Suppressor macrophage treated with lipopolysaccharide for 1 hour (primary cell): ENCODE data around the gene RBM10.

Experiments used
- DNase-seq, 3 donors: peaks; one replicate each; pipeline ENCODE4 v3.0.0-alpha.2; 2020 to 2022

The RBM10 gene

DNA sequence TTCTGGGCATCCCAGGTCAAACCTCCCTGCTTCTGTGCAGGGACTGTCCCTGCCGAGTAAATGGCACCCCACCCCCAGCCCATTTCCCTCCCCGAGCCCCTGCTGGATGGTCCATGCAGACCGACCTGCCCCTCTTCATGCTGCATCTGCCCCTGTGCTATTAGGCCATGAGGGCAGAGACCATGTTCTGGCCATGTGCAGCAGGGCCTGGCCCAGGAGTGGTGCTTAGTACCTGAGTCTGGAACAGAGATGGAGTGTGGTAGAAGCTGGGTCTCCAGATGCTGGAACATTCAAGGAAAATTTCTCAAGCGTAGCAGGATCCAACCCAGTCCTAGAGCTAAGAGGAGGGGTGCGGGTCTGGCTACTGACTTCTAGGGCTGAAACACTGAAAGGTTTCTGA is 33.3 kb downstream of the RBM10 start:
- DNase-seq: no peak

DNA sequence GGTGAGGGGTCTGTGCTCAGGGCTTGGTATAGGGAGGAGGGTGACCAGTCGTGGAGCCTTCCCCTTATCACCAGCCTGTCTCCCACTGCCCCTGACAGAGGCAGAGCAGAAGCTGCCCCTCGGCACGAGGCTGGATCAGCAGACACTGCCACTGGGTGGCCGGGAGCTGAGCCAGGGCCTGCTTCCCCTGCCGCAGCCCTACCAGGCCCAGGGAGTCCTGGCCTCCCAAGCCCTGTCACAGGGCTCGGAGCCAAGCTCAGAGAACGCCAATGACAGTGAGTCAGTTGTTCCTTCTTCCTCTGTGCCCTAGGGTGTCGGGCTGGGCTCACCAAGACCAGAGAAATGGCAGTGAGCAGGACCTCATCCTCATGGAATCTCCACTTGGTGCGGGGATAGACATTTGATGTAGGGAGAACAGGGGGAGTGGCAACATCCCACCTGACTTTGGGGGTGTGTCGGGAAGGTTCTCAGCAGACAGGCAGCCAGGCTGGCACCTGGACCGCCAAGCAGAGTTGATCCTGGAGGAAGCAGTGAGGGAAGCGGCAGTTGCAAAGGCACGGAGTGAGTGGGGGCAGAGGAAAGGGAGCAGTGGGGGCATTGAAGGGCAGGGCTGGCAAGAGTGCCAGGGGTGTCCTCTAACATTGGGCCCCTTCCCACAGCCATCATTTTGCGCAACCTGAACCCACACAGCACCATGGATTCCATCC is 34.4 kb downstream of the RBM10 start:
- DNase-seq: no peak

DNA sequence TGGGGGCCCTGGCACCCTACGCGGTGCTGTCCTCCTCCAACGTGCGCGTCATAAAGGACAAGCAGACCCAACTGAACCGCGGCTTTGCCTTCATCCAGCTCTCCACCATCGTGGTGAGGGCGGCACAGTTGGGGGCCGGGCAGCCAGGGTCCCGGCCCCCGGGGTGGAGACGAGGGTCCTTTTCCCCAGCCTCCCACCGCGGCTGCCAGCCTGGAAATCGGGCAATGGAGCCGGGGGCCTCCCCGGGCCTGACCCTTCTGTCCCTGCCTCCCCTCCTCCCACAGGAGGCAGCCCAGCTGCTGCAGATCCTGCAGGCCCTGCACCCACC is 34.9 kb downstream of the RBM10 start:
- DNase-seq: no peak

DNA sequence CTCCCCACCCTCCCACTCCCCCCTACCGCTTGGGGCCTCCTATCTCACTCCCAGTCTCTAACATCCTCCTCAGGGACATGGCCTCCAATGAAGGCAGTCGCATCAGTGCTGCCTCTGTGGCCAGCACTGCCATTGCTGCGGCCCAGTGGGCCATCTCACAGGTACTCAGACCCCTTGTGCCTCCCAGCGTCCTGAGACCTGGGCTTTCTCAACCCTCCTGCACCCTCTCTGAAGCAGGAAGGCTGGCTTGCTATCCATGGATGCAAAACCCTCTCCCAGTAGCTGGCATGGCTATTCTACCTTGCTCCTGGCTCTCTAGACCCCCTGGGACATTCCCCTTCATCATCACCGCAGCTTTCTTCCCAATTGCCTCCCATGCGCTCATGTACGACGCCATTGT is 35.3 kb downstream of the RBM10 start:
- no peak for DNase-seq

DNA sequence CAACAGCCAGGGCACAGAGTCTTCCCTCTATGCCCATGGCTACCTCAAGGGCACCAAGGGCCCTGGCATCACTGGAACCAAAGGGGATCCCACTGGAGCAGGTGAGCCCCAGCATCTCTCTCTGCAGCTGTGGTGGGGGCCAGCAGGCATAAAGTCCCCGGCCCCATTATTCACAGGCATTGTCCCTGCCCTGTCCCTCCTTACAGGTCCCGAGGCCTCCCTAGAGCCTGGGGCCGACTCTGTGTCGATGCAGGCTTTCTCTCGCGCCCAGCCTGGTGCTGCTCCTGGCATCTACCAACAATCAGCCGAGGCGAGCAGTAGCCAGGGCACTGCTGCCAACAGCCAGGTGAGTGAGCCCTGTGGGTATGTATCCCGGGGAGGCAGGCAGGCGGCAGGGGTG is 36.3 kb downstream of the RBM10 start:
- no peak for DNase-seq

DNA sequence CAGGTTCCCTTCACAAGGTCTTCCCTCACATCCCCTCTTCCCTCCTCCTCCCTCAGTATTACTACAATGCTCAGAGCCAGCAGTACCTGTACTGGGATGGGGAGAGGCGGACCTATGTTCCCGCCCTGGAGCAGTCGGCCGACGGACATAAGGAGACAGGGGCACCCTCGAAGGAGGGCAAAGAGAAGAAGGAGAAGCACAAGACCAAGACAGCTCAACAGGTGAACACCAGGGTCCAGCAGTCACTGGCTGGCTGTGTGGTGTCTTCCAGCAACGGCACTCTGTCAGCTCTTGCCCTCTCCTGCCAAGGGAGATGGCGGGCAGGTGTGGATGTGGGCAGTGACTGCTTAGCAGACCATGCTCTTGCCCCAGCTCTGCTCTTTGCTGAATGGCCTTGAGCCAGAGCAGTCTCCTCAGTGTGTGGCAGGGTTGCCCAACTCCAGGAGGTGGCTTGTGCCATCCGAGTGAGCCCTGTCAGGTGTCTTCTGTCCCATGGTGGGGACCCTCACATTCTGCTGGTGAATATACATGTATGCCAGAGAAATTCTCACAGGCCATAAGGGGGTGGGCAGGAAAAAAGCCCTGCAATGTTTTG is 37.2 kb downstream of the RBM10 start:
- DNase-seq: no peak

DNA sequence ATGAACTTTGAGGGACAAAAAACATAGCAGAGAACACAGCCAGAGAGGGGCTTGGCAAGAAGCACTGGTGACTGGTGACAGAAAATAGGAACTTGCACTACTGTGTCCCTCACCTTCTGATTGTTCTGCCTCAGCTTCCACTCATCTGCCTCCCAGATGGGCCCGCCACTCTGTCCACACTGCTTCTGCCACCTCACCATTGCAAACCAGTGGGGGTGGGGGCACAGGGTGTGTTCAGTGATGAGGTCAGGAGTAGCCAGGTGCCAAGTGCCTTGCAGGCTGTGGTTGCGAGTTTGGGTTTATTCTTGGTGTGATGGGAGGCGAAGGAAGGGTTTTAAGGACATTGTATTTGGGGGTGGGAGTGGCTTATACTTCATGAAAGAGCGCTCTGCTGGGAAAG is 39.5 kb downstream of the RBM10 start:
- no peak for DNase-seq

DNA sequence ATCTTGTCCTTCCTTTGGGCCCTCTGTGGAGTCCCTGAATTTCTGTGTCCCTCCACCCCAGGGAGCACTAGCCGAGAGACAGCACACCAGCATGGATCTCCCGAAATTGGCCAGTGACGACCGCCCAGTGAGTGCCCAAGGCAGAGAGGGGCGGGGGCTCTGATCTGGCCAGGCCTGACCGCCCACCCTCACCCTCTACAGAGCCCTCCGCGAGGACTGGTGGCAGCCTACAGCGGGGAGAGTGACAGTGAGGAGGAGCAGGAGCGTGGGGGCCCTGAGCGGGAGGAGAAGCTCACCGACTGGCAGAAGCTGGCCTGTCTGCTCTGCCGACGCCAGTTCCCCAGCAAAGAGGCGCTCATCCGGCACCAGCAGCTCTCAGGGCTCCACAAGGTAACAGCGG is 40.2 kb downstream of the RBM10 start:
- DNase-seq: no peak

DNA sequence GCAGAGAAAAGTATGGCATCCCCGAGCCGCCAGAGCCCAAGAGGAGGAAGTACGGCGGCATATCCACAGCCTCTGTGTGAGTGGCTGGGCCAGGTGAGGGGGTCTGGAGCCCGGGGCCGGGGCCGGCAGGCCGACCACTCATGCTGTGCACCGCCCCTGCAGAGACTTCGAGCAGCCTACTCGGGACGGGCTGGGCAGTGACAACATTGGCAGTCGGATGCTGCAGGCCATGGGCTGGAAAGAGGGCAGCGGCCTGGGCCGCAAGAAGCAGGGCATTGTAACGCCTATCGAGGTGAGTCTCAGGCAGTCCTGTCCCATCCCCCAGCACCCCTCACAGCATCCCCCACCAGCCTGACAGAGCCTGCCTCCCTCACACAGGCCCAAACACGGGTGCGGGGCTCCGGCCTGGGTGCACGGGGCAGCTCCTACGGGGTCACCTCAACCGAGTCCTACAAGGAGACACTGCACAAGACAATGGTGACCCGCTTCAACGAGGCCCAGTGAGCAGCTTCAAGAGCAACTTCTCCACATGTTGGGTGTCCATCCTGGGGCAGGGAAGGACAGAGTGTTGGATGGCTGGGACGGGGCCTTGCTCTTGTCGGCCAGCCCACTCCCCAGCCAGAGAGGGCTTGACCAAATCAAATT is 41.2 kb downstream of the RBM10 start:
- DNase-seq: no peak

DNA sequence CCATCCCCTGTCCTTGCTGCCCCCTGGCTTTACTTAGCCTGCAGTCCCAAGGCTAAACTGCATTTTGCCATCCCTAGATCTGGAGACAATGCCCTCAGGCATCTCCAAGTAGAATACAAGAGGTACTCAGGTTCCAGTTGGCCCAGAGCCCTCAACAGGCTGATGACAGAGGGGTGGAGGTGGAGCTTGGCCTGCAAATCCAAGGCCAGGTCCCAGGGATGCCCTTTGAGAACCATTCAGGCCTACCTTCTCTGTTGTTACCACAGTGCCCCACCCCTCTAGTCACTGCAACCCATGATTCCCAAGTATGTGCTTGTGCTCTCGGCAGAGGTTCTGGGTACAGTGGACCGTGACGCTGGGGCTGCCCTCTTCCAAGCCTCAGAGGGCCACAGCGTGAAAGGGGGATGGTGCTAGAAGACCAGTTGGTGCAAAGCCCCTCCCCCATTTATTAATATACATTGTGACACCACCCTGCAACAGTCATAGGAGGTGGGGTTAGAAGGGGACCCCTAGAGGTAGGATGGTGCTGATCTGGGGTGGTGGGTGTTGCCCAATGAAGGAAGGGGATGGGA is 42.2 kb downstream of the RBM10 start:
- no peak for DNase-seq

DNA sequence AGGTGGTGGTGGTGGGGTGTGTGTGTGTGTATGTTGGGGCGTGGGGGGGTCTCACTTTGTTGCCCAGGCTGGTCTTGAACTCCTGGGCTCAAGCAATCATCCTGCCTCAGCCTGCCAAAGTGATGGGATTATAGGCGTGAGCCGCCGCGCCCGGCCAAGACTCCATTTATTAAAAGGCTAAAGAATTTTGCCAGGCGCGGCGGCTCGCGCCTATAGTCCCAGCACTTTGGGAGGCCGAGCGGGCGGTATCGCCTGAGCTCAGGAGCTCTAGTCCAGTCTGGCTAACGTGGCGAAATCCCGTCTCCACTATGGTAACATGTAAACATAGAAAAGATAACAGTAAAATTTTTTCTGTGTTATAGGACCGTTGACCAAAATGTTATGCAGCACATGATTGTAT is 44.9 kb downstream of the RBM10 start:
- DNase-seq: no peak

DNA sequence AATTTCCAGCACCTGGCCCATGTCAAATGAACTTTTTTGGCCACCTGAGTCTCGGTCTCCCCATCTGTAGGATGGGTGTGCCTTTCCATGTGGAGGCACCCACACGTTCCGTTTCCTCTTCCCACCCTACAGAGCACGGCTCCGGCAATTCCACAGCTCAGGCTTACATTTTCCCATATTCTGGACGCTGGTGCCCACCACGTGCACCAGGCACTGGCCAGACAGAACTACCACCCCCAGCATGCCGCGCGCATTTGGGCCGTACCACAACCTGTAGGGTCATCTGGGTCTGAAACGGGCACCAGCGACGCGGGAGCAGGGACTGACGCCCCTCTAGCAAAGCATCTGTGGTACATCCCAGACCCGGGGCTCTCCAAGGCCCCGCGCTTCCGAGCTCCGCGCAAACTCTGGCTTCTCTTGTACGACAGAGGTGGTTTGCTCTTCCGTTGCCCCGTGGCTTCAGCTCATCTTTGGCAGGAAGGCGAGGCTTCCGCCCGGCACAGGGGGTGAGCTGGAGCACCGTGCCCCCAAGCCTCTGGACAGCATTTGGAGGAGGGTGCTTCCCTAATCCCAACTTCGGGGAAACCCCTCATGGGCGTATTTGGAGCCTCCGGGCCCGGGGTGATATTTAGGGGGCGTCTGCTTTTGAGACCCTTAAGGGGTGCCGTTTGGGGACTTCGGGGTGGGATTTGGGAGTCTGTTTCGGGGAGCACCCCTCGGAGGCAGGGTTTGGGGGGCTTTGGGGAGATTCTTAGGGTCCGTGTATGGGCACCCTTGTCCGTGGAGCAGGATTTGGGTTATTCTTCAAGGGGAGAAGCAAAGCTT is 45.6 kb downstream of the RBM10 start:
- peak; percentile 82 to 86 (median 83) for DNase-seq

DNA sequence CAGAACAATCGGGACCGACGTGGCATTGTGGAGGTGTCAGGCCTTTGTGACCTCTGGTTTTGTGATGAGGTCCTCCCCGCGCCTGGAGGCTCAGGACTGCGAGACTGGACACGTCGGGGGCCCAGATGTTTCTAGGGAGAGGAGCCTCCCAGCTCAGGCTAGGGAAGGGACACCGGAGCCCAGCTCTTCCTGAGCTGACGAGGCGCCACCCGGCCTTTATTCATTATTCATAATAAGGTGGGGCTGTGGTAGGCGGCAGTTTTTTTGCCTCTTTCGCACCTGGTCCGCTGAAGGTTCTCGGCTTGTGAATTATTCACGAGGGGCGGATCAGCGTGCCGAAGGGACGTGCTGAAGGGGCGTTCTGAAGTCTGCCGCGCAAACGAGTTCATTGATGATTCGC is 46.3 kb downstream of the RBM10 start:
- peak; percentile 10 to 19 (median 18) for DNase-seq

DNA sequence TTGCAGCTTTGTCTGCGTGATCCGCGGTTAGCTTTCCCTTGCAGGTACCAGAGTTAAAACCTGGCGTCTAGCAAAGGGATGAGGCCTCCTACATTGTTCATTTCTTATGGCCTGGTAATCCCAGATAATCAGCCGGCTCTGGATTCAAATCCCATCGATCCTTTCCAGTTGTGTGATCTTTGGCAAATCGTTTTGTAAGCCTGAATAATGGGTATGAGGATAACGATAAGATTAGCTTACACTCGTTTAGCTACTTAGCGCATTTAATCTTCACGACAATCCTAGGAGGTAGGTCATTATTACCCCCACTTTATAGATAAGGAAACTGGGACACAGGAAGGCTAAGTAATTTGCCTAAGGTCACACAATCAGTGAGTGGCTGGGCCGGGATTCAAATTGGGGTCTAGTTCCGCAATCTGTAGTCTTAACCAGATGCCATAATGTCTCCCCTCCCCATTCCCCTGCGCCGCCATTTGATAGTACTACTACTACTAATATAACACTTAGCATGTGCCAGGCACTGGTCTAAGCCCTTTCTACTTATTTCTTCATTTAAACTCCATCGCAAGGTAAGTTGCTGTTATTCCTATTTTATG is 46.9 kb downstream of the RBM10 start:
- no peak for DNase-seq

DNA sequence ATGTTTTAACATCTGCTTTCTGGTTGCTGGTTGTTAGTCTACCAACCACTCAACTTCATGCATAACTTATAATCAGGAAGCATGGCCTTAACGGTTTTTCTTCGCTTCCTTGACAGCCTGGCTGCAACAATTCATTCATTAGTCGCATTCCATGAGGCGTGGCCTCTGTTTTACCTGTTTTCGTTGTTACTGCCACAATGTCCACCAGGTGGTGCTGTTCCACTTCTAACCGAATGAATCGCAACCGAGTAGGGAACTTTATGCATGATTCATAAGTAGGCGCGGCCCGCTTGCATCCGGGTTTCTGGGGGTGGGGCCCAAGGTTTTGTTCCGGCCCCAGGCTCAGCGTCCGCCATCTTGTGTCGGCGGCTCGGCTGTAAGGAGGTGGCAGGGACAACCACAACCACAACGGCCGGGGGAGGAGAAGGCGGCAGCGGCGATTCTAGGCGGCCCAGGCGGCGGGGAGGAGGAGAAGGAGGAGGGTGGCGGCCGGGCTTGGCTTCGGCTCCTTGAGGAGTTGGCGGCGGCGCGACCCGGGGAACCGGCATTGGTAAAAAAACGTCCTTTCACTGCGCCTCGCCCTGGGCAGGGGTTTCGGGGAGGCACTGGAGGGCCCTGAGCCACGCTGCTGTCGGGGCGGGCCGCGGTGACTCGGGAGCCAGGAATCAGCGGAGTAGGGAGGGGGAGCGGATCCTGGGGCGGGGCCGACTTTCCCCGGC is 48.6 kb downstream of the RBM10 start, which contains the start of gene UBA1:
Gene UBA1 (plus strand): TSS at position 355 of the 719 bp plus-strand sequence. CDS start 4,974 bp downstream, outside the sequence.
- peak; percentile 94 to 96 (median 95) for DNase-seq

DNA sequence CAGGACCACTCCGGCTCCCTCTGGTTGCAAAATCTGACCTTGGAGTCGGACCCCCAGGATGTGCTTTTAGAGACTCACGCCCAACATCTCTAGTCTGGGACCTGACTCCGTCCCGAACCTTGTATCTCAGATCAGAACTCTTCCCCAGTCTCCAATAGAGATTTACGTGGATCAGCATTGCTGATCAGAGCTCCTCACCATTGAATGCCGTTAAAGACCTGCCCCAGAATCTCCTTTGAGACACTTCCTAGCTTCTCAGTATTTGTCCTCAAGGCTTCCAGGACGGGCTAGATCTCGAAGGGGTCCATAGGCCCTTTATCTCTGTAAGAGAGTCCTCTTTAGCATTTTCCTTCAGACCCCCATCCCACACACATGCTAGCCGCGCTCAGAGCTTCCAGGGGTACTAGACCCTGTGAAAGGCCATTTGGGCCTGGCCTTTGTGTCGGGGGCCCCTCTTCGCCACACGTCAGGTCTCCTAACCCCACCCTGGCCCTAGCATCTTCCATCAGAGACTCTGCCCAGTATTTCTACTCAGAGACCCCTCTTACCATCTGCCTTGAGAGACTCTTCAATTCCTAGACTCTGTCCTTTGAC is 49.3 kb downstream of the RBM10 start:
- DNase-seq: no peak

DNA sequence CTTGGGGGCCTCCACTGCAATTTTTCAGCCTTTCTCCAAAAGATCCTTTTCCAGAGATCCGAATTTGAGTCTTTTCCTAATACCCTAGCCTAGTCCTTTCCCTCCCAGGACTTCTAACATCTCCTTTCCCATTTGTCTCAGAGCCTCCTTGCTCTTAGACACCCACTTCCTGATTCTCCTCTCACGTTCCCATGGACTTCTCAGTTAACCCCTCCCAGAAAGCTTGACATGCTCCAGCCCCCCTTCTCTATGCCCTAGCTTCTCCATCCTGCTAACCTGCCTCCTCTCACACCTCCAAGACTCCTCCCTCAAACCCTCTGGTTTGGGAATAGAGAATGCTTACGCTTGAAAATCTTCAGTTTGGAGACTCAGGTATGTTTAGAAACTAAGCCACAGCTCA is 51.1 kb downstream of the RBM10 start:
- DNase-seq: peak in 1 of 3 donors; percentile 7

DNA sequence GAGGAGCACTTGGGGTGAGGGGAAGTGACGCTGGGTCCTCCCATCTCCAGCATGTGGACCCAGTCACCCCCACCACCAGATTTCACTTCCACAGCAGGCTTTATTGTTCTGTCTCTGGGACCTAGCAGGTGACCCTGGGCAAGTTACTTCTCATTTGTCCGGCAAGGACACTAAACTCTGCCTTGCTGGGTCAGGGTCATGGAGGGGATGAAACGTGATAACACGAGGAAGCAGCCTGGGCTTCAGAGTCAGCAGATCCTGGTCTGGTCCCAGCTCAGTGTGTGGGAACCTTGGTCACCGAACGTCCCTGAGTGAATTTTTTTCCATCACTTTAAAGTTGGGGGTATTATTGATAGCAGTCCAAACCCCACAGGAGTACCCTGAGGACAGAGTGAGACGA is 52.5 kb downstream of the RBM10 start:
- DNase-seq: no peak

DNA sequence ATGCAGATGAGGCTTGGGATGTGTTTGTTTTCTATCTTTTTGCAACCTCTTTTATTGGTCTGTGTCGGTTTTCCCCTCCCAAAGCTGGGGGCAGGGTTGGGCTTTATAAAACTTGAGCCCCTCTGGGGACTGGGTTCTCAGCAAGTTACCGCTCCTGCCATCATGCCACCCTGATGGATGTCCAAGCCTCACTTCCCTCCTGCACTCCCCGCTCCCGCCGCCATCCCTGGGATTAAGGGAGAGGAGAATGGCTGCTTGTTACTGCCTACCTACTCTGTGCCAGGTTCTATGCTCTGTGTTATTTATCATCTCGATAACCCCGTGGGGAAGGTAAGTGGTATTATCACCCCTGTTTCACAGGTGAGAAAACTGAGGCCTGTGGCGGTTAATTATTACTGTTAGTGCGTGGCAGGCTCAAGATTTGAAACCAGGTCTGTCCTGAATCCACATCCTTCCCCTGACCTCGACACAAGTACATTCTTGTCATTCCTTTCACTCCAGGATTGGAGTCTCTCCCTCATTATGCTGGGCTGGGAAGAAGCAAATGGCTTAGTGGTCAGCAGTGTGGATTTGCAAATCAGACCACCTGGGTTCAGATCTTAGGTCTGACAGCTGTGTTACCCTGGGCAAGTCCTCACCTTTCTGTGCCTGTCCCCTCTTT is 53.1 kb downstream of the RBM10 start:
- DNase-seq: no peak

DNA sequence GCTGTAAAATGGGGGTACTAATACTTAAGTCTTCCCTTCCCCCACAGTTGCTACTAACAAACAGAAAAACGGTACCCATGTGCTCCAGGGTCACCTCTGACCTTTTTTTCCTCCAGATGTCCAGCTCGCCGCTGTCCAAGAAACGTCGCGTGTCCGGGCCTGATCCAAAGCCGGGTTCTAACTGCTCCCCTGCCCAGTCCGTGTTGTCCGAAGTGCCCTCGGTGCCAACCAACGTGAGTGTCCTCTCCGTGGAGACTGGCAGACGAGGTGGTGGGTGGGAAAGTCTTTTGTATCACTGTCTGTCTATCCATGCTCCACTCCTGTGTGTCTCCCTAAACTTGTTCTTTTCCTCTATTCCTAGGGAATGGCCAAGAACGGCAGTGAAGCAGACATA is 53.7 kb downstream of the RBM10 start:
- no peak for DNase-seq

DNA sequence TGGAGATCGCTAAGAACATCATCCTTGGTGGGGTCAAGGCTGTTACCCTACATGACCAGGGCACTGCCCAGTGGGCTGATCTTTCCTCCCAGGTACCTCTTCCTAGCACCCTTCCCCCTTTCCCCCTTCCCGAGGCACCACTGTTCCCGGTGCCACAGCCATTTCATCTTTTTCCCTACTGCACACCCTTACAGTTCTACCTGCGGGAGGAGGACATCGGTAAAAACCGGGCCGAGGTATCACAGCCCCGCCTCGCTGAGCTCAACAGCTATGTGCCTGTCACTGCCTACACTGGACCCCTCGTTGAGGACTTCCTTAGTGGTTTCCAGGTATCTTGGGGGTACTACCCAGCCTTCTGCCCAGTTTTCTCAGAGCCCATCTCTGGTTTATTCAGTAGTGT is 54.3 kb downstream of the RBM10 start:
- DNase-seq: no peak
